GM12878 (cell line): ENCODE measurements around the gene BRICD5.
"Not testable (repeated sequence)": the region's sequence is repeated elsewhere in the genome, so short reads cannot be mapped to it uniquely, and the experiment has no call there.

ENCODE experiments used
- BCLAF1 ChIP-seq: fragments of 450-650 bp; IDR thresholded peaks from 2 replicates; pipeline ENCODE4 v1.6.1; 2017; ENCODE audit warnings: antibody characterized with exemption, mild to moderate bottlenecking, moderate library complexity
- CBX5 ChIP-seq: sonication (generic); IDR thresholded peaks from 2 replicates; pipeline ENCODE4 v1.6.1; 2016; ENCODE audit warnings: low read depth, moderate library complexity, mild to moderate bottlenecking, inconsistent platforms
- CHD2 ChIP-seq: IDR thresholded peaks from 2 replicates; pipeline ENCODE4 v1.6.1; 2011; ENCODE audit warnings: low read depth, low read length, improper control_type of control experiment, borderline replicate concordance
- CTCF ChIP-seq, 3 experiments: IDR thresholded peaks in 2 of 3; conservative IDR thresholded peaks in 1 of 3; 2 replicates each; pipeline ENCODE4 v1.5.1; 2011; ENCODE audit warnings: low read depth in 3 of 3, low read length in 3 of 3, mild to moderate bottlenecking in 3 of 3, control low read depth in 2 of 3, moderate library complexity in 2 of 3, inconsistent platforms in 1 of 3, mixed read lengths in 1 of 3; ENCODE audit not compliant: control insufficient read depth in 2 of 3, insufficient read depth in 1 of 3; ENCODE audit errors: extremely low read depth in 1 of 3
- JUND ChIP-seq: IDR thresholded peaks from 2 replicates; pipeline ENCODE4 v1.6.1; 2012; ENCODE audit warnings: low read depth, mild to moderate bottlenecking, low read length, improper control_type of control experiment, moderate library complexity
- MXI1 ChIP-seq: fragments of 150-350 bp; IDR thresholded peaks from 2 replicates; pipeline ENCODE4 v1.6.1; 2011; ENCODE audit warnings: low read depth, mild to moderate bottlenecking, inconsistent platforms, low read length, improper control_type of control experiment
- POLR2AphosphoS2 ChIP-seq: IDR thresholded peaks from 2 replicates; pipeline ENCODE4 v1.6.1; 2011; ENCODE audit warnings: low read depth, mild to moderate bottlenecking, low read length, improper control_type of control experiment, moderate library complexity
- SIN3A ChIP-seq: IDR thresholded peaks from 2 replicates; pipeline ENCODE4 v1.6.1; 2012; ENCODE audit warnings: low read depth, low read length, improper control_type of control experiment
- ZNF207 ChIP-seq: fragments of 450-650 bp; IDR thresholded peaks from 2 replicates; pipeline ENCODE4 v1.6.1; 2014; ENCODE audit warnings: antibody characterized with exemption, mild to moderate bottlenecking, borderline replicate concordance
- TF ChIP-seq, protein P1 (sequence below): fragments of 450-650 bp; IDR thresholded peaks from 2 replicates; pipeline ENCODE4 v1.6.1; 2016; ENCODE audit warnings: mild to moderate bottlenecking

DNA sequence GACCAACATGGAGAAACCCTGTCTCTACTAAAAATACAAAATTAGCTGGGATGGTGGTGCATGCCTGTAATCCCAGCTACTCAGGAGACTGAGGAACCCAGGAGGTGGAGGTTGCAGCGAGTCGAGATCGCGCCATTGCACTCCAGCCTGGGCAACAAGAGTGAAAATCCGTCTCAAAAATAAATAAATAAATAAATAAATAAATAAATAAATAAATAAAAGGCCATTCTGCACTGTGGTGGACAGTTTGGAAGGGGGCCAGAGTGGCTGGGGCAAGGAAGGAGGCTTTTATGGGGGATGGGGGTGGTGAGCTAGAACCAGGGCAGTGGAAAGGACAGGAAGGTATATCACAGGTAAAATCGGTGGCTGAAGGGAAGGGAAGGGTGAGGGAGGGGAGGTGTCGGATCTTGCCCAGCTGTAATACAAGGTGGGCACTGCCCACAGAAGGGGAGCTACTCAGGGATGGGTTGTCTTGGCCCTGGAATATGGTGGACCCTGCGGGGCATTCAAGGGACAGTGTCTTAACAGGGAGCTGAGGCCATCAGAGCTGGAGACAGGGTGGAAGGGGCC, 7.5 kb downstream of the BRICD5 start:
- not testable (repeated sequence) for TF ChIP-seq CTCF (IDR thresholded peaks at IDR 0.05 in 2 of 3, conservative IDR thresholded peaks at IDR 0.05 in 1 of 3; ENCODE audit: control insufficient read depth in 2 of 3, extremely low read depth in 1 of 3, insufficient read depth in 1 of 3, low read depth in 3 of 3, low read length in 3 of 3); SIN3A; POLR2AphosphoS2; MXI1; CBX5; BCLAF1; CHD2; ZNF207; JUND
- TF ChIP-seq, protein P1, sequence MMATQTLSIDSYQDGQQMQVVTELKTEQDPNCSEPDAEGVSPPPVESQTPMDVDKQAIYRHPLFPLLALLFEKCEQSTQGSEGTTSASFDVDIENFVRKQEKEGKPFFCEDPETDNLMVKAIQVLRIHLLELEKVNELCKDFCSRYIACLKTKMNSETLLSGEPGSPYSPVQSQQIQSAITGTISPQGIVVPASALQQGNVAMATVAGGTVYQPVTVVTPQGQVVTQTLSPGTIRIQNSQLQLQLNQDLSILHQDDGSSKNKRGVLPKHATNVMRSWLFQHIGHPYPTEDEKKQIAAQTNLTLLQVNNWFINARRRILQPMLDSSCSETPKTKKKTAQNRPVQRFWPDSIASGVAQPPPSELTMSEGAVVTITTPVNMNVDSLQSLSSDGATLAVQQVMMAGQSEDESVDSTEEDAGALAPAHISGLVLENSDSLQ: not testable (repeated sequence)
